GM18517 (cell line): ENCODE data around the gene DPM3.
"Not testable (repeated sequence)": the region's sequence is repeated elsewhere in the genome, so short reads cannot be mapped to it uniquely, and the experiment has no call there.

ENCODE experiments used
- ATAC-seq: cut with Tn5 transposase; IDR thresholded peaks from one replicate; pipeline ENCODE4 v1.9.1; 2021; ENCODE audit warnings: mild to moderate bottlenecking, moderate library complexity; ENCODE audit not compliant: unreplicated experiment

The DPM3 gene

GRCh38 chr1:155139895-155140629 lies at the start of gene DPM3:
Gene DPM3, minus strand, starts transcription at chr1:155140531. Its CDS starts 291 bp downstream, at chr1:155140240.
- ATAC-seq: no peak

- ATAC-seq: not testable (repeated sequence)
These were observed 49.6 kb upstream of the DPM3 start for GRCh38 chr1:155189926-155190325.

- no peak for ATAC-seq
These were observed 47.9 kb upstream of the DPM3 start for GRCh38 chr1:155188268-155188667.

GRCh38 chr1:155187456-155187891 lies 47.1 kb upstream of the DPM3 start:
- no peak for ATAC-seq

- no peak for ATAC-seq
These were observed 46.6 kb upstream of the DPM3 start for GRCh38 chr1:155186794-155187455.

- no peak for ATAC-seq
These were observed 45.9 kb upstream of the DPM3 start for GRCh38 chr1:155186067-155186793.

- ATAC-seq: no peak
These were observed 45.4 kb upstream of the DPM3 start for GRCh38 chr1:155185783-155186066.

GRCh38 chr1:155184835-155185782 lies 44.8 kb upstream of the DPM3 start:
- ATAC-seq: peak; percentile 83

- no peak for ATAC-seq
These were observed 44.0 kb upstream of the DPM3 start for GRCh38 chr1:155184351-155184811.

- no peak for ATAC-seq
These were observed 43.5 kb upstream of the DPM3 start for GRCh38 chr1:155183775-155184221.

GRCh38 chr1:155182052-155182550 lies 41.8 kb upstream of the DPM3 start:
- no peak for ATAC-seq

GRCh38 chr1:155181371-155182051 lies 41.2 kb upstream of the DPM3 start:
- ATAC-seq: no peak

GRCh38 chr1:155179112-155180031 lies 39.0 kb upstream of the DPM3 start:
- ATAC-seq: no peak

GRCh38 chr1:155178441-155179111 lies 38.2 kb upstream of the DPM3 start:
- no peak for ATAC-seq

- no peak for ATAC-seq
These were observed 37.6 kb upstream of the DPM3 start for GRCh38 chr1:155177918-155178281.

GRCh38 chr1:155177192-155177917 lies 37.0 kb upstream of the DPM3 start:
- no peak for ATAC-seq

GRCh38 chr1:155176544-155177071 lies 36.3 kb upstream of the DPM3 start:
- ATAC-seq: no peak
